ENCODE measurements around the gene POLR2H.

The POLR2H gene

GRCh38 chr3:184373422-184373821 is 11.9 kb downstream of the POLR2H start:
- no peak for DNase-seq

- no peak for DNase-seq
These were observed 14.4 kb downstream of the POLR2H start for GRCh38 chr3:184375747-184376461.

- DNase-seq: peak in 2 of 3 experiments; percentile 53 to 71
These were observed 15.9 kb downstream of the POLR2H start for GRCh38 chr3:184377374-184377773.

GRCh38 chr3:184377882-184378445 is 16.5 kb downstream of the POLR2H start, which contains the start of gene THPO:
TSS of gene THPO (minus strand) at chr3:184378207. CDS start at chr3:184376259, 1,948 bp downstream.
- DNase-seq: peak in 2 of 3 experiments; percentile 53 to 67

GRCh38 chr3:184378651-184379357 is 17.3 kb downstream of the POLR2H start:
- DNase-seq: no peak

- no peak for DNase-seq
These were observed 18.1 kb downstream of the POLR2H start, which contains the start of gene CHRD for GRCh38 chr3:184379358-184380184. TSS of gene CHRD (plus strand) at chr3:184380054. CDS start at chr3:184380319, 265 bp downstream.

GRCh38 chr3:184380185-184380626 is 18.7 kb downstream of the POLR2H start:
- DNase-seq: peak in 2 of 3 experiments; percentile 51 to 57

- DNase-seq: peak in 1 of 3 experiments; percentile 51
These were observed 19.2 kb downstream of the POLR2H start for GRCh38 chr3:184380627-184381260.

- DNase-seq: no peak
These were observed 20.0 kb downstream of the POLR2H start for GRCh38 chr3:184381261-184382224.

GRCh38 chr3:184382326-184383032 is 21.0 kb downstream of the POLR2H start:
- DNase-seq: no peak

GRCh38 chr3:184383033-184383740 is 21.7 kb downstream of the POLR2H start:
- DNase-seq: no peak

GRCh38 chr3:184384342-184384741 is 22.8 kb downstream of the POLR2H start:
- no peak for DNase-seq

GRCh38 chr3:184384856-184385422 is 23.4 kb downstream of the POLR2H start:
- DNase-seq: no peak

- no peak for DNase-seq
These were observed 24.7 kb downstream of the POLR2H start for GRCh38 chr3:184386047-184386806.

- DNase-seq: no peak
These were observed 25.7 kb downstream of the POLR2H start for GRCh38 chr3:184387174-184387714.

- DNase-seq: no peak
These were observed 26.8 kb downstream of the POLR2H start for GRCh38 chr3:184388164-184388935.

- DNase-seq: no peak
These were observed 27.4 kb downstream of the POLR2H start for GRCh38 chr3:184388936-184389230.

- no peak for DNase-seq
These were observed 27.9 kb downstream of the POLR2H start for GRCh38 chr3:184389384-184389783.

All from NCI-H1417 (cell line).